Chondrocyte (in vitro differentiated cells): ENCODE measurements around the gene PARP11. TPM values are rescaled to one million over a fixed set of nuclear protein-coding genes. Genes with fewer than 3 reads are reported as not detected.

Experiments used
- DNase-seq: peaks from one replicate; pipeline ENCODE4 v3.0.0; 2021; ENCODE audit warnings: mixed read lengths, low spot score
- H3K27ac Mint-ChIP-seq: one replicate; pipeline ENCODE4 v1.8.0; 2021; ENCODE audit warnings: mild to moderate bottlenecking, moderate library complexity, mixed read lengths; ENCODE audit not compliant: unreplicated experiment
- H3K27me3 Mint-ChIP-seq: 2 replicates; pipeline ENCODE4 v1.8.0; 2021; ENCODE audit warnings: low read depth, mixed read lengths
- H3K36me3 Mint-ChIP-seq: 2 replicates; pipeline ENCODE4 v1.8.0; 2021; ENCODE audit warnings: low read depth, mixed read lengths
- H3K4me1 Mint-ChIP-seq: 2 replicates; pipeline ENCODE4 v1.8.0; 2021; ENCODE audit warnings: low read depth, mild to moderate bottlenecking, mixed read lengths
- H3K4me3 Mint-ChIP-seq: one replicate; pipeline ENCODE4 v1.8.0; 2021; ENCODE audit warnings: mild to moderate bottlenecking, moderate library complexity, mixed read lengths; ENCODE audit not compliant: unreplicated experiment
- H3K9me3 Mint-ChIP-seq: 2 replicates; pipeline ENCODE4 v1.8.0; 2021; ENCODE audit warnings: low read depth, mixed read lengths
- CTCF ChIP-seq: fragments of 200-600 bp; sonication (generic); IDR thresholded peaks from 2 replicates; pipeline ENCODE4 v1.5.0; 2021; ENCODE audit warnings: antibody characterized with exemption, mild to moderate bottlenecking, moderate library complexity
- total RNA-seq: library from RNA; stranded (reverse); gene quantifications from 3 replicates; pipeline ENCODE4 v1.2.1, GENCODE V29; 2021

PARP11 gene
- total RNA-seq, 1 donor from 2014 or later = 10.2 TPM

GRCh38 chr12:3802721-3803120, 70.5 kb downstream of the PARP11 start:
- no peak overlapping the region for H3K4me3 Mint-ChIP-seq
- H3K27ac Mint-ChIP-seq = no peak overlapping the region
- no peaks in the 10 kb centered on the region for H3K4me1 Mint-ChIP-seq
- TF ChIP-seq CTCF = no peak
- no peaks in the 10 kb centered on the region for H3K27me3 Mint-ChIP-seq
- no peaks in the 10 kb centered on the region for H3K9me3 Mint-ChIP-seq
- DNase-seq = no peak
- peaks cover 5% of the 10 kb centered on the region for H3K36me3 Mint-ChIP-seq

- H3K9me3 Mint-ChIP-seq = no peaks in the 10 kb centered on the region
- no peak overlapping the region for H3K27ac Mint-ChIP-seq
- DNase-seq = no peak
- TF ChIP-seq CTCF = peak; percentile 17
- no peaks in the 10 kb centered on the region for H3K27me3 Mint-ChIP-seq
- H3K4me3 Mint-ChIP-seq = no peak overlapping the region
- no peaks in the 10 kb centered on the region for H3K4me1 Mint-ChIP-seq
- peaks cover 4% of the 10 kb centered on the region for H3K36me3 Mint-ChIP-seq
Measured at GRCh38 chr12:3797531-3798048, 75.6 kb downstream of the PARP11 start.

DNA sequence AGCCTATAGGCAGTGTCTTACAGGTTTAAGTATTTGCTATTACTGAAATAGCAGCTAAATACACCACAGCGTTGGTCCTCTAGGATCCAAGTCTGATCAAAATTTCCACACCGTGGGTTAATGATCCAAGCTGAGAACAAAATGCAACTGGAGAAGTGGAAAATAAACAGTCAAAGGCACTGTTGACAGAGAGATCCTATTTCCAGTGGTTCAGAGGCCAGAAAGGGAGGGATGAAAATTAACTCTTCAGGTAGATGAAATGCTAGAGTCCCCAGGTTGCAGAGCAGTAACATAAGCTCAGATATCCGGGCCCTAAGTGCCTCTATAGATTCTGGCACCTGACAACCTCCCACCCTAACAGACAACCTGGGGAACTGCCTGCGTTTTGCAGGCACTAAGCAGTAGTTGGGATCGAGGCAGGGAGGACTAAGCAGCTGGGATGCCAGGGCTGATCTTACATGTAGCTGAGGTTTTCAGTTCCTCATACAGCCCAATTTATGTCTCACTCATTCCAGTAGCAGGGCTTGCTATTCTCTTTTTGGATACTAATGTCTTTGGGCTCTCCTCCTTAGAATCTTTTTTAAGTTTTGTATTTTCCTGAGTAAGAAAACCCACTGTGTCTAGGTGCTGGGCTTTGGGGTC, 77.6 kb downstream of the PARP11 start:
- H3K9me3 Mint-ChIP-seq = no peaks in the 10 kb centered on the region
- peaks cover 5% of the 10 kb centered on the region for H3K36me3 Mint-ChIP-seq
- no peaks in the 10 kb centered on the region for H3K4me1 Mint-ChIP-seq
- H3K27me3 Mint-ChIP-seq = peaks cover 3% of the 10 kb centered on the region
- H3K4me3 Mint-ChIP-seq = no peak overlapping the region
- TF ChIP-seq CTCF = no peak
- no peak for DNase-seq
- H3K27ac Mint-ChIP-seq = no peak overlapping the region

DNA sequence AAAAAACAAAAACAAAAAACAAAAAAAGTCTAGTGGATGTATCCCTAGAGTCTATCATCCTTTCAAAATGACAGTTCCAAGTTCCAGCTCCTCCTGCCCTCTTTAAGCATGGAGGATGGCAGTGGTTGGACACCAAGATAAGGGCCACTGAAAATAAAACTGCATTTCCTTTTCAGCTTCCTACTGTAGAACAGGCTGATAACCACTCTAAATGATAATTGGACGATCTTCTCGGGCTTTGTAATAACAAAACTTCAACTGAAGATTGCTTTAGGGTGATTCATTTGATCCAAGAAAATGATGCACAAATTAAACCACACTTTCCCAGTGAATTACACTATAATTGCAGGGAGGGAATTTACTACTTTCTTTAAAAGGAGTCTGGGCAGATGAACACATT, 78.1 kb downstream of the PARP11 start:
- Mint-ChIP-seq H3K27ac (no peak overlapping the region), H3K4me3 (no peak overlapping the region), H3K36me3 (peaks cover 5% of the 10 kb centered on the region), H3K27me3 (peaks cover 3% of the 10 kb centered on the region), H3K4me1 (no peaks in the 10 kb centered on the region), H3K9me3 (no peaks in the 10 kb centered on the region)
- no peak for TF ChIP-seq CTCF
- no peak for DNase-seq

- Mint-ChIP-seq H3K36me3 (peaks cover 8% of the 10 kb centered on the region), H3K4me3 (no peak overlapping the region), H3K9me3 (peaks cover 6% of the 10 kb centered on the region), H3K4me1 (no peaks in the 10 kb centered on the region), H3K27ac (no peak overlapping the region), H3K27me3 (peaks cover 3% of the 10 kb centered on the region)
- no peak for TF ChIP-seq CTCF
- DNase-seq = no peak
Measured at GRCh38 chr12:3792623-3793288, 80.4 kb downstream of the PARP11 start.
